Globus pallidus (tissue), 1 donor: ENCODE data around the gene DYNLRB1.
"Not testable (repeated sequence)": the region's sequence is repeated elsewhere in the genome, so short reads cannot be mapped to it uniquely, and the experiment has no call there.

Source experiments
- DNase-seq: peaks from one replicate; pipeline ENCODE4 v3.0.0-alpha.2; 2015; ENCODE audit warnings: low spot score

Gene DYNLRB1

GRCh38 chr20:34516247-34517113 is at the start of gene DYNLRB1:
TSS of gene DYNLRB1 (plus strand) at chr20:34516422. CDS start at chr20:34516459, 37 bp downstream.
- peak; percentile 95 for DNase-seq

DNA sequence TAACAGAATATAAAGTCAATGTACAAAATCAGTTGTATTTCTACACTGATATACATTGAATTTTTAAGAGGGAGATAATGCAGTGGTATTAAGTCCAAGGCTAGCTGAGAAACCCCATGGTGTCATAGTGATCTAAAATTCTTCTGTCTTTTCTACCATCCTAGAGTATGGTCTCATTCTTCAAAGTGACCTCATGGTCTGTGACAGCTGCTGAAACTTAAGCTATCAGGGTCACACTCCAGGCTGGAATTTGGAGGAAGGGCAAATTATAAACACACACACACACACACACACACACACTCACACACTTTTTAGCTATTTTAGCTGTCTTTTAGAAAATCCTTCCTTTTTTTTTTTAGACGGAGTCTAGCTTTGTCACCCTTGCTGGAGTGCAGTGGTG is 47.3 kb upstream of the DYNLRB1 start:
- no peak for DNase-seq

GRCh38 chr20:34472246-34472925 is 43.8 kb upstream of the DYNLRB1 start:
- no peak for DNase-seq

DNA sequence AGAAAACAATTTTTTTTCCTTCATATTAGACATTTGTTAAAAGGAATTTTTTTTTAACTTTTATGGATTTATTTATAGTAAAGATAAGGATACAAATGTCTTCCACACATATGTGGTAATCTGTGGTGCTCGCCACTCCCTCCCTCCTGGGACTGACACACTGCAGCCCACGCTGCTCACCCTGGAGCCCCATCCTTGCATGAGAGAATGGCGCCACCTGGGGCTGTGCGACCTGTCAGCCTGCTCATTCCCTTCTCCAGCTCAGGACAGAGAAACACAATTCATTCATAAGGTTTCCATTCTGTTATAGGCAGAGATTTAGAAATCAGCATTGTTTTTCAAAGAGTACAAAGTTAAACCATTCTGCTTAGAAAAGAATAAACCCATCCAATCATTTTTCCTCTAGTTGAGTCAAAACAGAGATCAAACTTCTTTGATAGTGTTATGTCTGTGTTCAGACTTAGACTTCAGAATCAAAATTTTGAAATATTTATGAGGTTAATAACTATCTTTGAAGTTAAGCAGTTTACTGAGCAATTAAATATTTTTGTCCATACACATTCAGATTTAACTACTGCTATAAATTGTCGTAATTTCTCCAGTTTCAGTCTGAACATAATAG is 42.8 kb upstream of the DYNLRB1 start:
- peak; percentile 69 for DNase-seq

- DNase-seq: peak; percentile 57
Measured at GRCh38 chr20:34475979-34476736, 40.1 kb upstream of the DYNLRB1 start.

DNA sequence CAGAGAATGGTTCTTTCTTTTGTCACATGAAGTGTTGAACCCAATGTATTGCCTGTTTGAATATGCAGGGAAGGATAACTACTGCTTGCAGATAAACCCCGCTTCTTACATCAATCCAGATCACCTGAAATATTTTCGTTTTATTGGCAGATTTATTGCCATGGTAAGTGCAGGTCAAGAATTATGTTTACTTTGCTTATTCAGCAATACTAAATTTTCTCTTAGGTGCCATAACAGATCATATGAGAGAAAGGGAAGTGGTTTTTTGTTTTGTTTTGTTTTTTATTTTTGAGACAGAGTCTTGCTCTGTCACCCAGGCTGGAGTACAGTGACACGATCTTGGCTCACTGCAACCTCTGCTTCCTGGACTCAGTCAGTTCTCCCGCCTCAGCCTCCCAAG is 36.6 kb upstream of the DYNLRB1 start:
- DNase-seq: no peak

GRCh38 chr20:34482154-34482553 is 34.1 kb upstream of the DYNLRB1 start:
- DNase-seq: not testable (repeated sequence)

- not testable (repeated sequence) for DNase-seq
Measured at GRCh38 chr20:34483585-34484220, 32.5 kb upstream of the DYNLRB1 start.

DNA sequence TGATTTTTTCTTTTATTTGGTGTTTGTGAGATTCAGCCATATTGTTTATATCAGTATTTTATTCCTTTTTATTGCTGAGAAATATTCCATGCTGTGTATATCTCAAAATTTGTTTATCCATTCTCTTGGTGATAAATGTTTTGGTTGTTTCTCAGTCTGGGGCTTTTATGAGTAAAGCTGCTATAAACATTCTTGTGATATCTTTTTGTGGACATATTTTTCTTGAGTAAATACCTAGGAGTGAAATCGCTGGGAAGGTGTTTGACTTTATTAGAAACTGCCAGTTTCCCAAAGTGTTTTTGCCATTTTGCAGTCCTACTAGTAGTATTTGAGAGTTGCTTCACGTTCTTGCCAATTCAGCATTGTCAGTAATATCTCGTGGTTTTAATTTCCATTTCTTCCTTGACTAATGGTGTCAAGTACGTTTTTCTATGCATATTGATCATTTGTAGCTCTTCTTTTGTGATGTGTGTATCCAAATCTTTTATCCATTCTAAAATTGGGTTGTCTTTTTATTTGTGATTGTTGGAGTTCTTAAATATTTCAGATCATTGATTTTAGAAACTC is 31.1 kb upstream of the DYNLRB1 start:
- DNase-seq: no peak

- no peak for DNase-seq
Measured at GRCh38 chr20:34491226-34491931, 24.8 kb upstream of the DYNLRB1 start.

GRCh38 chr20:34491932-34492509 is 24.2 kb upstream of the DYNLRB1 start:
- no peak for DNase-seq

- DNase-seq: no peak
Measured at GRCh38 chr20:34493646-34494045, 22.6 kb upstream of the DYNLRB1 start.

DNA sequence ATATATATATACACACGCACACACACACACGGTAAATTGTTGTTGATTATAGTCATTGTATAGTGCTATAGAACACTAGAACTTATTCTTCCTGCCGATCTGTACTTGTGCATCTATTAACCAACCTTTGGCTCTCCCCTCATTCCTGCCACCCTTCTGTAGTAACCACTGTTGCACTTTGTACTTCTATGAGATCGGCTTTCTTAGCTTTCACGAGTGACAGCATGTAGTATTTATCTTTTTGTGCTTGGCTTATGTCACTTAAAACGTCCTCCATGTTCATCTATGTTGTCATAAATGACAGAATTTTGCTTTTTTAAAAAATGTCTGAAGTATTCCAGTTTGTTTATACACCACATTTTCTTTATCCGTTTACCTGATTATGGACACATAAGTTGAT is 20.9 kb upstream of the DYNLRB1 start:
- no peak for DNase-seq

DNA sequence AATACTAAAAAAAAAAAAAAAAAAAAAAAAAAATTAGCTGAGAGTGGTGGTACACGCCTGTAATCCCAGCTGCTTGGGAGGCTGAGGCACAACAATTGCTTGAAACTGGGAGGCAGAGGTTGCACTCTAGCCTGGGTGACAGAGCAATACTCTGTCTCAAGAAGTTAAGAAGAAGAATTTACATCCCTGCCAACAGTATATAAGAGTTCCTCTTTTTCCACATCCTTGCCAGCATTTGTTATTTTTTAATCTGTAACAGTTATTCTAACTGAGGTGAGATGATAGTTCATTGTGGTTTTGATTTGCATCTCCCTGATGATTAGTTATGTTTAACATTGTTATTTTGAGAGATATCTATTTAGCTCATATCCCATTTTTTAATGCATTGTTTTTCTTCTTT is 20.3 kb upstream of the DYNLRB1 start:
- no peak for DNase-seq

DNA sequence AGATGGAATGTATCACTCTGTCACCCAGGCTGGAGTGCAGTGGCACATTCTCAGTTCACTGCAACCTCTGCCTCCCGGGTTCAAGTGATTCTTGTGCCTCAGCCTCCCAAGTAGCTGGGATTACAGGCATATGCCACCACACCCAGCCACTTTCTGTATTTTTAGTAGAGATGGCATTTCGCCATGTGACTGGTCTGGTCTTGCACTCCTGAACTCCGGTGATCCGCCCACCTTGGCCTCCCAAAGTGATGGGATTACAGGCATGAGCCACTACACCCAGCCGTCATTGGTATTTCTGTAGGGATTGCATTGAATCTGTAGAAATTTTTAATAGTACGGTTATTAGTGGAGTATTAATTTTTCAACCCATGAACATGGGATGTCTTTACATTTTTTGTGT is 18.6 kb upstream of the DYNLRB1 start:
- DNase-seq: not testable (repeated sequence)

- no peak for DNase-seq
Measured at GRCh38 chr20:34500823-34501222, 15.4 kb upstream of the DYNLRB1 start.

- no peak for DNase-seq
Measured at GRCh38 chr20:34506480-34506879, 9.7 kb upstream of the DYNLRB1 start.

DNA sequence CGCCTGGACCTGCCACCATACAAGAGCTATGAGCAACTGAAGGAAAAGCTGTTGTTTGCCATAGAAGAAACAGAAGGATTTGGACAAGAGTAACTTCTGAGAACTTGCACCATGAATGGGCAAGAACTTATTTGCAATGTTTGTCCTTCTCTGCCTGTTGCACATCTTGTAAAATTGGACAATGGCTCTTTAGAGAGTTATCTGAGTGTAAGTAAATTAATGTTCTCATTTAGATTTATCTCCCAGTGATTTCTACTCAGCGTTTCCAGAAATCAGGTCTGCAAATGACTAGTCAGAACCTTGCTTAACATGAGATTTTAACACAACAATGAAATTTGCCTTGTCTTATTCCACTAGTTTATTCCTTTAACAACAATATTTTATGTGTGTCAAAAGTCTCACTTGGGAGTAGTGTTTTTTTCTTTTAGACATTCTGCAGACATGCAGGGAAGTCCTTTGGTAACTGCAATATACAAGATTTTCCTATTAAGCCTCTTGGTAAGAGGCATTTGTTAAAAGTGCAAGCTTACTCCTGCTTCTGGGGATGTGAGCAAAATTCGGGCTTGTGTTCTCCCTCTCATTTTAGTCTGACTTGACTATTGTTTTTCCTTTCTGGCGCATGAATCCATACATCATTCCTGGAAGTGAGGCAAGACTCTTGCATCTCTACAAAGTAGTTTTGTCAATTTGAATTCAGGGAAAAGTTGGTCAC is 8.4 kb upstream of the DYNLRB1 start:
- DNase-seq: no peak

DNA sequence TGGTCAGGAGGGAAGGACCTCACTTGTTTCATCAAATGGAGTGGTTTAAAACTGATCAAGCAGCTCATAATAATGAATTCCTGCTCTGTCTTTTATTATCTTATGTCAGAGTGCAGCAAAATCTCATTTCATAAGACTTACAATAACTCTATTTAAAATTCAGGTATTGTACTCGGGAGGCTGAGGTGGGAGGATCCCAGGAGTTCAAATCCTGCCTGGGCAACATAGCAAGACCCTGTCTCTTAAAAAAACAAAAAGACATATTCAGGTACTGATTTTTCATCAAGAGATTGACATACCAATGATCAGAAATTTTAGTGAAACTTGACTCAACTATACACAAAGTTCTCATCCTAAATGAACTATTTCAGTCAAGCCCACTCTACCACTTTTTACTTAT is 5.6 kb upstream of the DYNLRB1 start:
- no peak for DNase-seq

DNA sequence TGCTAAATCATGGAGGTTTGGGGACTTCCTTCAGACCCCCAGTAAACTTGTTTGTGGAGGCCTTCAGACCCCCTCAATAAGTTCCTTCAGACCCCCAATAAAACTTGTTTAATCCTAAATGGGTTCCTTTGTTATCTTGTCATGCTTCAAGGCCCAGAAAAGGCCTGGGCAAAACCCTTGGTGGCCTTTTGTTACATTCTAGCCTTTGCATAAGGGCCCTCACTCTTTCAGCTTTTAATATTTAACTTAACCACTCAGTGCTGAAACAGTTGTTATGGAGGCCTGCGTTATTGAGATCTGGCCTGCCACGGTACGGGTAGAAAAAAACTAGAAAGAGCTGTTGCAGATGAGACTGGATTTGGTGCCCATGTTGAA is 4.3 kb upstream of the DYNLRB1 start:
- DNase-seq: no peak
